A673 (cell line): Measurements from ENCODE around the gene WBP2NL. TPM values are rescaled to one million over a fixed set of nuclear protein-coding genes. Genes with fewer than 3 reads are reported as not detected.

Experiments
- BruUV-seq: library from RNA; stranded (reverse); fragments of 400-500 nt; replicated peaks from 2 replicates; lab custom pipeline; 2021; lab: Mats Ljungman, UMichigan
- CTCF ChIA-PET: fragments of 300-600 bp; sonication (Branson Sonifier 250); formaldehyde crosslinking; loops from one replicate; lab custom pipeline; 2022; ENCODE audit warnings: antibody characterized with exemption; lab: Charles Lee
- POLR2A ChIA-PET: fragments of 300-600 bp; sonication (Branson Sonifier 250); formaldehyde crosslinking; loops from one replicate; lab custom pipeline; 2022; ENCODE audit warnings: antibody characterized with exemption; ENCODE audit not compliant: low non-redundant PET; lab: Charles Lee
- DNase-seq: peaks from one replicate; pipeline ENCODE4 v3.0.0-alpha.2; 2015; ENCODE audit warnings: low spot score
- H3K27ac ChIP-seq: fragments of 200-600 bp; sonication (generic); 2 replicates; pipeline ENCODE4 v1.5.1; 2016; ENCODE audit warnings: mixed run types, low read depth, mild to moderate bottlenecking, mixed read lengths, antibody characterized with exemption, low read length; ENCODE audit not compliant: poor library complexity, severe bottlenecking
- H3K27me3 ChIP-seq: fragments of 200-600 bp; sonication (generic); replicated peaks from 2 replicates; pipeline ENCODE4 v1.6.1; 2017; ENCODE audit warnings: mixed run types, low read depth, mild to moderate bottlenecking, mixed read lengths, antibody characterized with exemption, low read length; ENCODE audit not compliant: insufficient read depth, poor library complexity
- H3K36me3 ChIP-seq: fragments of 200-600 bp; sonication (generic); 2 replicates; pipeline ENCODE4 v1.6.1; 2016; ENCODE audit warnings: mixed run types, mild to moderate bottlenecking, mixed read lengths, antibody characterized with exemption, low read length; ENCODE audit not compliant: insufficient read depth, poor library complexity, severe bottlenecking
- H3K4me1 ChIP-seq: fragments of 200-600 bp; sonication (generic); 2 replicates; pipeline ENCODE4 v1.6.1; 2017; ENCODE audit warnings: mixed run types, mild to moderate bottlenecking, mixed read lengths, antibody characterized with exemption, low read length; ENCODE audit not compliant: insufficient read depth, poor library complexity, severe bottlenecking
- H3K4me3 ChIP-seq: fragments of 200-600 bp; sonication (generic); 2 replicates; pipeline ENCODE4 v1.5.1; 2016; ENCODE audit warnings: low read depth, mixed run types, mild to moderate bottlenecking, mixed read lengths, low read length; ENCODE audit not compliant: poor library complexity, severe bottlenecking
- H3K9me3 ChIP-seq: fragments of 200-600 bp; sonication (generic); 2 replicates; pipeline ENCODE4 v1.6.1; 2016; ENCODE audit warnings: mixed run types, low read depth, mild to moderate bottlenecking, mixed read lengths, antibody characterized with exemption, low read length; ENCODE audit not compliant: poor library complexity, severe bottlenecking
- EZH2 ChIP-seq: fragments of 200-600 bp; sonication (generic); IDR thresholded peaks from 2 replicates; pipeline ENCODE4 v1.6.1; 2017; ENCODE audit warnings: borderline replicate concordance, low read depth, mild to moderate bottlenecking, mixed read lengths, antibody characterized with exemption, low read length; ENCODE audit not compliant: poor library complexity, severe bottlenecking
- intact Hi-C: fragments of 100-400 bp; cut with micrococcal nuclease; formaldehyde crosslinking; loops from one replicate; pipeline ENCODE4 v1.10.0; 2022; ENCODE audit not compliant: unreplicated experiment
- total RNA-seq: library from RNA; stranded (reverse); gene quantifications from 2 replicates; pipeline ENCODE4 v1.2.3, GENCODE V29; 2021
- TF ChIP-seq, protein P1 (sequence below): fragments of 300-800, 200-600 bp; sonication (generic); conservative IDR thresholded peaks from 2 replicates; pipeline ENCODE4 v1.5.1; 2017; ENCODE audit warnings: low read depth, mild to moderate bottlenecking, antibody characterized with exemption, low read length, moderate library complexity, mixed read lengths

Gene WBP2NL
- total RNA-seq, 1 experiment from 2014 or later = not detected

DNA sequence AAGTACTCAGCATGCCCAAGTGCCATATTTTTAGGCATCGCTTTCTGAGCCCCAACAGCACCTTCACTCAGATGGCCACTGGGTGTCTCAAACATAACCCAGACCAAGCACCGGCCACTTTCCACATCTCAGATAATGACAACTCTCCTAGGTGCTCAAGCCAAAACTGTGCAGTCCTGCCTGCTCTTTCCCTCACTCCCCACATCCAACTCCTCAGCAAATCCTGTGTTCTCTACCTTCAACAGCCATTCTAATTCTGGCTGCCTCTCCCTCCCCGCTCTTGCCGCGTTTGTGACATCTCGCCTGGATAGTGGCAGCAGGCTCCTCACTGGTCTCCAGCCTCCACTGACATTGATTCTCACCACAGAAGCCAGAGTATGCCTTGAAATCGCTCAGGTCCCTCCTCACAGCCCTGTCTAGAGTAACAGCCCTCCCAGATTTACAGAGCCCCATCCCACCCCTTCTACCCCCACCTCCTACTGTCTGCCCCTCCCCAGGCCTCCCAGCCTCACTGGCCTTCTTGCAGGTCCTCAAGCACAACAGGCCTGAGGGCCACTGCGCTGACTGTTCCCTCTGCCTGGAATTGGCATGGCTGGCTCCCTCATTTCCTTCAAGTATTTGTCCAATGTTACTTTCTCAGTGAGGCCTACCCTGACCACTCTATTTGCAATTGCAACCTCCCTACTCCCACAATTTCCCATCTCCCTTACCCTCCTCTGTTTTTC, 74.2 kb downstream of the WBP2NL start:
- TF ChIP-seq, protein P1, sequence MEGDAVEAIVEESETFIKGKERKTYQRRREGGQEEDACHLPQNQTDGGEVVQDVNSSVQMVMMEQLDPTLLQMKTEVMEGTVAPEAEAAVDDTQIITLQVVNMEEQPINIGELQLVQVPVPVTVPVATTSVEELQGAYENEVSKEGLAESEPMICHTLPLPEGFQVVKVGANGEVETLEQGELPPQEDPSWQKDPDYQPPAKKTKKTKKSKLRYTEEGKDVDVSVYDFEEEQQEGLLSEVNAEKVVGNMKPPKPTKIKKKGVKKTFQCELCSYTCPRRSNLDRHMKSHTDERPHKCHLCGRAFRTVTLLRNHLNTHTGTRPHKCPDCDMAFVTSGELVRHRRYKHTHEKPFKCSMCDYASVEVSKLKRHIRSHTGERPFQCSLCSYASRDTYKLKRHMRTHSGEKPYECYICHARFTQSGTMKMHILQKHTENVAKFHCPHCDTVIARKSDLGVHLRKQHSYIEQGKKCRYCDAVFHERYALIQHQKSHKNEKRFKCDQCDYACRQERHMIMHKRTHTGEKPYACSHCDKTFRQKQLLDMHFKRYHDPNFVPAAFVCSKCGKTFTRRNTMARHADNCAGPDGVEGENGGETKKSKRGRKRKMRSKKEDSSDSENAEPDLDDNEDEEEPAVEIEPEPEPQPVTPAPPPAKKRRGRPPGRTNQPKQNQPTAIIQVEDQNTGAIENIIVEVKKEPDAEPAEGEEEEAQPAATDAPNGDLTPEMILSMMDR = no peak
- no peak for TF ChIP-seq EZH2
- no TSS peak for BruUV-seq
- POLR2A ChIA-PET = no interaction called here
- CTCF ChIA-PET = no interaction called here
- no peak for DNase-seq
- H3K36me3 ChIP-seq = peaks cover 1% of the 10 kb centered on the region
- H3K4me1 ChIP-seq = peaks cover 7% of the 10 kb centered on the region
- H3K9me3 ChIP-seq = no peaks in the 10 kb centered on the region
- H3K4me3 ChIP-seq = no peak overlapping the region
- intact Hi-C loops = no loop called here
- H3K27me3 ChIP-seq = no peaks in the 10 kb centered on the region
- H3K27ac ChIP-seq = no peak overlapping the region

- no peak overlapping the region for H3K27ac ChIP-seq
- no peaks in the 10 kb centered on the region for H3K27me3 ChIP-seq
- no peak for DNase-seq
- intact Hi-C loops = no loop called here
- no TSS peak for BruUV-seq
- CTCF ChIA-PET = no interaction called here
- no peaks in the 10 kb centered on the region for H3K36me3 ChIP-seq
- POLR2A ChIA-PET = no interaction called here
- no peaks in the 10 kb centered on the region for H3K9me3 ChIP-seq
- H3K4me1 ChIP-seq = peaks cover 8% of the 10 kb centered on the region
- no peak overlapping the region for H3K4me3 ChIP-seq
- TF ChIP-seq, protein P1 = no peak
- no peak for TF ChIP-seq EZH2
Measured at GRCh38 chr22:42073621-42074041, 75.0 kb downstream of the WBP2NL start.

- no peak within 1 kb of the TSS for H3K4me3 ChIP-seq
- DNase-seq = no peak
- TF ChIP-seq, protein P1 = no peak
- TF ChIP-seq EZH2 = no peak
- H3K36me3 ChIP-seq = no peaks in the 10 kb centered on the region
- H3K27me3 ChIP-seq = no peaks in the 10 kb centered on the region
- BruUV-seq = no TSS peak
- ChIA-PET POLR2A (no interaction called here), CTCF (no interaction called here)
- H3K9me3 ChIP-seq = no peaks in the 10 kb centered on the region
- intact Hi-C loops = no loop called here
- no peak within 1 kb of the TSS for H3K27ac ChIP-seq
- peaks cover 14% of the 10 kb centered on the region for H3K4me1 ChIP-seq
Measured at GRCh38 chr22:42074132-42074811, 75.7 kb downstream of the WBP2NL start, which contains the start of gene PHETA2. Gene PHETA2 (plus strand): TSS chr22:42074248. CDS start chr22:42077294, 3,046 bp downstream.
